Left cardiac atrium (tissue), 4 donors: ENCODE data around the gene BLNK. TPM values are rescaled to one million over a fixed set of nuclear protein-coding genes. Genes with fewer than 3 reads are reported as not detected.
A peak's percentile ranks its signal among the peaks of the same experiment; 100 is the strongest.
"Not testable (repeated sequence)": the region's sequence is repeated elsewhere in the genome, so short reads cannot be mapped to it uniquely, and the experiment has no call there.

ENCODE experiments used
- ATAC-seq, 2 donors: fragments of 200-7000 bp; cut with Tn5 transposase; one replicate each; pipeline ENCODE4 v1.9.1; 2020; ENCODE audit warnings: mild to moderate bottlenecking in 2 of 2, moderate library complexity in 2 of 2
- DNase-seq: peaks from one replicate; pipeline ENCODE4 v3.0.0-alpha.2; 2020
- intact Hi-C, 2 donors: fragments of 100-400 bp; cut with DNase I; formaldehyde crosslinking; loops; one replicate each; pipeline versions ENCODE4 v1.14.1 to v1.15.1; 2022 to 2023
- long read RNA-seq: library from polyadenylated mRNA; unstranded; transcript quantifications from one replicate; pipeline ENCODE4 v2.0.0, GENCODE V29; 2021
- total RNA-seq, 2 donors: library from RNA; stranded (reverse); fragmentation: NEBNext Ultra II Directional; extraction: Animal tissue kit (Norgen Biotek cat#: 25700); gene quantifications; one replicate each; pipeline ENCODE4 v1.2.1, GENCODE V29; 2021
- donor health status: DM: no; HTN: yes; CAD: no.
- donor health status: DM: no; HTN: yes; CAD: no; lungs with severe emphysema.
- donor health status: DM: yes; HTN: yes; CAD: no.
- donor health status: Dilated cardiomyopathy.

Gene BLNK
- total RNA-seq = 1 to 10 TPM; 1.2 to 3.4 TPM
- long read RNA-seq = 0 reads

- DNase-seq = peak; percentile 51
- ATAC-seq = peak; percentile 82 to 92
- intact Hi-C loops = no loop called here
Observed at GRCh38 chr10:96271016-96271815, at the start of gene BLNK. BLNK (minus strand) TSS chr10:96271569; CDS start chr10:96271398, 171 bp downstream.

DNA sequence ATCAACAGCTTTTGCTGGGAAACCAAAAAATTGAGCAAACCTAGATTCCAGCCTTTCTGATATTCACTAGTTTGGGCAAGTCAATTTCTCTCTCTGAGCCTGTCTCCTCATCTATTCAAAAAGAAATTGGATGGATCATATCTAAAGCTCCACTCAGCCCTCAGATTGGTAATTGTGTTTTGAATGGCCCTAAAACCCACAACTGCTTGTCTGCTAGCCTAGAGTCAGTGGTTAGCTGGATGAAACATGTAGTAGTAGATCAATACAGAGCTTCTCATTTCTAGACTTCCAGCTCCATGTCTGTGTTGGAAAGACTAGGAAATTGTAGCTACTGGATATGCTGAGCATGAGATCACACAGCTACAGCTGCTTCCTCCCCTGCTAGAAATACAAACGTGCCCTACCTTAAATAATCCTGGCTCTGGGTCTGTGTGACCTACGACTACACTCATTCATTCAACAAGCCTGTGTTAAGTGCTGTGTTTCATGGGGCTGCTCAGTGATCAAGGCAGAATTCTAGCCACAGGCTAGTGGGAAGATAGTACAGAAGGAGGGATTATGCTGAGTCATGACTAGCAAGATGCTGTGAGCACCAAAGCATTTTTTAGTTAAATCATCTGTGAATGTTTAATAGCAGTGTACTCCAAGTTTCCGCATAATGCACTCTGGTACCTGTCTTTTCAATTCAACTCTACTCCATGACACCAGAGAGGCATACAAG is 48.5 kb upstream of the BLNK start:
- DNase-seq (no peak), ATAC-seq (no peak)
- intact Hi-C loops = no loop called here

- ATAC-seq = no peak
- DNase-seq = no peak
- intact Hi-C loops = no loop called here
Observed at GRCh38 chr10:96317067-96317833, 45.9 kb upstream of the BLNK start.

DNA sequence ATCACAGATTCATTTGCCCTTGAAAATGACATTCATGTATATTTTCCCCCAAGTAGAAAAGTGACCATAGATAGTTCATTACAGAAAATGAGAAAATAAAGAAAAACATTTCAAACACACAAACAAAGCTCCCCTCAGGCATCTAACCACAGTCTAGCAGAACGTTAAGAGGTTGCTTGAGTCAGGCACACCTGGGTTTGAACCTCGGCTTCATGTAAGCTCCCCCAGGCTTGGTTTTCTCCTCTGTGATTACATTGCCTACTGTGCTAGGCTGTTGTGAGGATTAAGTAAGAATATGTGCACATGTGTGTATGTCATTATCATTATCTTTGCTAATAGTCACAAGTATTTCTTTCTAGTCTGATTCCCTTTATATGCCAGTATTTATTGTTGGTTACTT is 42.0 kb upstream of the BLNK start:
- DNase-seq (no peak), ATAC-seq (no peak)
- intact Hi-C loops = no loop called here

DNA sequence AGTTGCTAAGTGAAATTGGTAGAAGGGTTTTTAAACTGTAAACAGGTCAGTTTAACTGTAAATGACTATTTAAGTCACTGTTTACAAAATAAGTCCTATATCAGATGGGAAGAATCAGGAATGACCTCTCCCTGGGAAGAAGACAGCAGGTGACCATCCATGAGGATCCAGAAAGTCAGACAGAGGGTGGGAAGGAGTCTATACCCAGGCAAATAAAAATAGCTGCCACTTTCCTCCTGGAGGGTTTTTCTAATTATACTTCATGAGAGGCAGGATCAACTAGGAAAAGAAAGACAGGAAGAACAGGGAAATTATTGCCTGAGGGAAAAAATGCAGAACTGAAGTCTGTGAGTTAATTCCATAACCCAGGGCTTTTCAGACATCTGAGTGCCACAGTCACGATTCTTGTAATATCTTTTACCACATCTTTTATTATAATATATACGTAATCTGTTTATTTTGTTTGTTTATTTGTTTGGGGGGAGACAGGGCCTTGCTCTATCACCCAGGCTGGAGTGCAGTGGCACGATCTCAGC is 39.9 kb upstream of the BLNK start:
- ATAC-seq (no peak), DNase-seq (no peak)
- intact Hi-C loops = no loop called here

DNA sequence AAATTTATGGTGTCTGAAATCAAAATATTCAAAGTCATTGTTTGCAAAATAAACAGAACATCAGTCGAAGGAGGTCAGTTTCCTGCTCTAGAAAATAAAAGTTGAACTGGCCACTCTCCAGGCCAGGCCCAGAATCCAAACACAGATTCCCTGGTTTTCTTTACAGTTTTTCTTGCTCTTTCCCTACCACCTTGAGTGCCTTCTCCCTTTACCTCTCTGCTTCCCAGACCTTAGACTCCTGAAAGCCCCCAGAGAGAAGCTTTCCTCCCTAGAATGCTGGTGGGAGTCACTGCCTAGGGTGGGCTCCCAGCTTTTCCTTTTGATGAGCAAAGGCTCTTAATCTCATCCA is 38.9 kb upstream of the BLNK start:
- no peak for ATAC-seq
- intact Hi-C loops = no loop called here

DNA sequence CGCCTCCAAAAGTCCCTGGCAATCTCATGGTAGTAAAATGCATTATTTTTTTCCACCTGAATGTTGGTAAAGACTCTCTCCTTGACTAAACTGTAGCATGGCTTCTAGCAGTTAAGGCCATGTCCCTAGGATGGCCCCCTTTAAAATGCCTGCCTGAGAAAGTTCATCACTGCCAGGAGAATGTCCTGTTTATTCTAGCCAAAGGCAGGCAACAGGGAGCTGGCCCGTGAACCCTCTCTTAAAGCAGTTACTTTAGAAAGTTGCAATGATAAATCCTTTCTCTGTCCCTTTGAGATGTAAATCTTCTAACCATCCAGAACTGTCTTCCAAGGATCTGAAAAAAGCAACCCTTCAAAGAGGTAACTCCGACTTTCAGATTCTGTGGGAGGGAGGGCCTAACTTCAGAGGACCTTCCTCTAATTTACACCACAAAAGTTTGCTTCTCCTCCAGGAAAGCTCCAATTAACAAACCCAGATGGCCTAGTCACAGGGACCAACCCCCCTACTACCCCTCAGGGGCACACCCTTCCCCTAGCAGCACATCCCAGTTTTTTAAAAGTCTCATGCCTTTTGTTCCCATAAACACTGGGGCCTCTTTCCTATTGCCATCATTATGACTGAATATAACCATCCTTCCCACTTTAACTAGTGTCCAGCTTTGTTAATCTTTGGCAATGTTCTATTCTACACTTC is 38.4 kb upstream of the BLNK start:
- intact Hi-C loops = no loop called here
- DNase-seq (no peak), ATAC-seq (peak in 1 of 2 donors; percentile 34)

More for the DNA sequence above, 38.9 kb upstream of the BLNK start:
- no peak for DNase-seq

DNA sequence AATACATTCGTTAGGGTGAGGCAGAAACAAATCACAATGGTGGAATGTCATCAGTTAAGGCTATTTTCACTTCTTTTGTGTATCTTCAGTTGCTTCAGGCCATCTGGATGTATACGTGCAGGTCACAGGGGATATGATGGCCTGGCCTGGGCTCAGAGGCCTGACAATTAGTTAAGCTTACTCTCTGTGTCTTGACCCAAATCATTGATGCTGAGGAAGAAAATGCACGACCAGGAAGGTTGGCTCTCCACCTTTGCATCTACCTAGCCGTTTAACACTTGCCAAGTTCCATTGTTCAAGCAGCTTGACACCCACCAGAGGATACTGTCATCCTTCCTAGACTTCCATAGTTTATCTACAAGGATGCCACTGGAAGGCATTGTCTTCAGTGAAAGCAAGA is 37.5 kb upstream of the BLNK start:
- DNase-seq, intact Hi-C loops, ATAC-seq: not testable (repeated sequence)

GRCh38 chr10:96306516-96306915 is 35.1 kb upstream of the BLNK start:
- DNase-seq (peak; percentile 35), ATAC-seq (peak in 1 of 2 donors; percentile 36)
- intact Hi-C loops = no loop called here

DNA sequence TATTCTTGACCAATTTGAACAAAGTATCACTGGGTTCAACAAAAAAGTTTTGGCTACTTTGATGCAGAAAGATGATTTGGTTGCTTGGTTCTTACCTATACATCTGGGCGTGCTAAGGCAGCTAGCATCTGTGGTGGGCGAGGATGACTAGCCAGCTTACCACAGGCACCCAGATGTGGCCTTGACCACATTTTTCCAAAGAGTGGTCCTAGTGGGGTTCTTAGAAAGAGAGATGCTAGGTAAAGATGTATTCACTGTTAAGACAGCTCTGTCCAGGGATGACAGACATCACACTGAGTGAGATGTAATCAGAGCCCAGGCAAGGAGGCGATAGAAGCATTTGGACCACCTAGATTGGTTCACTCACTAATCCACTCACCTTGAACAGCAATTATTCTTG is 33.6 kb upstream of the BLNK start:
- ATAC-seq (no peak), DNase-seq (no peak)
- intact Hi-C loops = no loop called here

GRCh38 chr10:96304230-96304629 is 32.9 kb upstream of the BLNK start, which contains the start of gene DNTT:
DNTT (plus strand) TSS chr10:96304434; CDS start chr10:96304498, 64 bp downstream.
- DNase-seq = no peak
- intact Hi-C loops = no loop called here
- no peak for ATAC-seq

- intact Hi-C loops = no loop called here
- no peak for ATAC-seq
Observed at GRCh38 chr10:96301616-96302015, 30.2 kb upstream of the BLNK start.

DNA sequence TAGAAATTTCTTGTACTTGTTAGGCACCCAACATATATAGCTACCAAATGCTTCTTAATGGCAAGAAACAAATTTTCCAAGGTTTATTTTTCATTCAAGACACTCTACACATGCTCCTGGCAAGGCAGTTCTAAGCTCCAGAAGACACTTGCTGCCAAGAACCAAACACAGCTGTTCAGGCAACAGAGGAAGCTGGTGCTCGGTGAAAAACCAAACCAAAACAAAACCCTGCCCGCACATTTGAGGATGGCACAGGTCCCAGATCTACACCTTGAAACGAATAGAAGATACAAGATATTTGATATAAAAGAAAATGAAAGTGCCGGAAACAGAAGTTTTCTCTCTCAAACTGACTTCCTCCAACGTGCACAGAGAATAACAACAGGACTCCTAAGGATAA is 28.0 kb upstream of the BLNK start:
- DNase-seq (no peak), ATAC-seq (no peak)
- intact Hi-C loops = no loop called here

More at GRCh38 chr10:96301616-96302015, 30.2 kb upstream of the BLNK start:
- DNase-seq = no peak

DNA sequence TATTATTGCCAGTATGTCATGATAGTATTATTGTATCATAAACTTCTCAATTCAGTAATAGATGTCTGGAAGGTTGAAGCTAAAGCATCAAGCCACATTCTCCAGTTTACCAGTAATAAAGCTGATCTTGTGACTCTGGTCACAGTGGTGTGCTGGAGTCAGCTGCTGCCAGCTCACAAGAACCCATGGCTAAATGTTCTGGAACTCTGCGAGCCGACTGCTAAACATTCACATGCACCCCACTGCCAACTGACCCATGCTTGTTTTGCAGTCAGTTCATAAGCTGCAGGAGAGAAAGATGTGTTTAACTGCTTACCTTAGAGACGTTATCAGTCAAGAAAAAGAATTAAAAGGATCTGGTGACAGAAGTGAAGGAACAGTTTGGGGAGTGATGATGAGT is 27.0 kb upstream of the BLNK start:
- intact Hi-C loops = no loop called here
- no peak for DNase-seq
- no peak for ATAC-seq

DNA sequence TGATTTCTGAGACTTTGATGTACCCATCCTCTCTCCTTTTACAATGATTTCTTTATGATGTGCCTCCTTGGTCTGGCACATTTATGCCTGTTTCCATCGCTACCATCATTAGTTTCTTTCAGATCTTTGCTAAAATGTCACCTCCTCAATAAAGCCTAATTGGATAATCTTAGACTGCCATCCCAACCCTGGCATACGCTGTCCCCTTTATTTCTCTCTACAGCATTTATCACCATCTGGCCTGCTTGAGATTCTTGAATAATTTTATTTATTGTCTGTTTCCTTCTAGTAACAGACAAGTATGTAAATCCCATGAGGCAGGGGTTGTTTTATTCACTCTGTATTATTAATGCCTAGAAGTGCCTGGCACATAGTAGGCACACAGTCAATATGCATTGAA is 26.1 kb upstream of the BLNK start:
- DNase-seq (no peak), ATAC-seq (no peak)
- intact Hi-C loops = no loop called here

DNA sequence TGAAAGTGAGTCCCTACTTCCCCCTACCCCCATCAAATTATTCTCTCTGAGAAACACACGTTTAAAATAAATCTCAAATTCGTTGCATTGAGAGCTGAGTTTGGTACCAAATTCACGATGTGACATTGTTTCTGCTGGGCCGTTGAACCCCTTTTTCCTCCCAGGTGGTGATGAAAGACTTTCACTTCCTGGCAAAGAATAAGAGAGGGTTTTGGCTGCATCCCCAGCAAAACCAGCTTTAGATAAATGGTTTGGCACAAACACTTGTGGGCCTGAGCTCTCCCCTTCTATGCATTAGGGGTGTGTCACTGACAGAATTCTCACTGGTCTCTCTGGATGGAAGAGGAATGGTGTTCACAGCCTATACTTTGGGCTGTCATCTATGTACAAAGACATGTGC is 24.1 kb upstream of the BLNK start:
- ATAC-seq (no peak), DNase-seq (no peak)
- intact Hi-C loops = no loop called here

DNA sequence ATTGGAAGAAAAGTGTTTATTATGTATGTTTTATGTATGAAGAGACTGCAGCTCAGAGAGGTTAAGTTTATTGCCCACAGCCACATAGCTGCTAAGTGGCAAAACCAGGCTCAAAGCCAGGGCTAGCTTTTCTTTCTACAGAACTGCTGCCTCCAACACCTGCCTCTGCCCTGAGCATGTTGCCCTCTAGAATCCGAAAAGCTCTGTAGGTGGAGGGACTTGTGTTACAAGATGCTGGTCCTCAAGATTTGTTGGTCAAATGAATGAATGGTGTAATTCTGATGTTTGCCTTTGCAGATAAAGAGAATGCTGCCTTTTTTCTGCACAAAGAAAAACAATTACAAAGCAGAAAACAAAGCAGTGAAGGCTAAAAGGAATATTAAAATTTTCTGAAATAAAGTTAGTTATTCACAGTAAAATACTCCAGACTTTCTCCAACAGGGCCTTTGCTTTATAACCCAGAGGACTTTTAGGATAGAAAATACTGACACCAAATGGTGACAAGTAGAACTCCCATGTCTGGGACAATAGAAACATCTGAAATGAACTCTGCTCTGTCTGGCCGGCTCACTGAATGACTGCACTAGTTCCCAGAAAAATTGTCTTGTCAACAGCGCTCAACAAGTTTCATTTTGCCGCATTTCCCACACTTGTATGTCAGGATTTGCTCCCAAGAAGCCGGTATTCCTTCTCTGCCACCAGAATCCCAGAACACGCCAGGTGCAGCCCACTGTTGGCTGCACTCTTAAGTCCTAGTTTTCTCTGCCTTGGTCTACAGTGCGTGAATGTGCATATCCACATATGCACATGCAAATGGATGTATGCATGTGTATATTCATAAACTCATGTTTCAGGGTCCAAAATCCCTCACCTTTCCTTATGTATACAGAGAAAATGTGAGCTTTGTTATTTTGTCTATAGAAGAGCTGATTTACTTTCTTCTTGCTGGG is 21.9 kb upstream of the BLNK start:
- DNase-seq (no peak), ATAC-seq (peak; percentile 73 to 92)
- intact Hi-C loops = loop anchor here (2.0 to 5.0 kb wide), 2 partner anchors 64 to 276 kb away; no protein-coding TSS in a partner anchor
